ENCODE results near the gene ARIH1. TPM values are rescaled to one million over a fixed set of nuclear protein-coding genes. Genes with fewer than 3 reads are reported as not detected.

ARIH1 gene
- total RNA-seq, 1 experiment from 2014 or later: 209 TPM

DNA sequence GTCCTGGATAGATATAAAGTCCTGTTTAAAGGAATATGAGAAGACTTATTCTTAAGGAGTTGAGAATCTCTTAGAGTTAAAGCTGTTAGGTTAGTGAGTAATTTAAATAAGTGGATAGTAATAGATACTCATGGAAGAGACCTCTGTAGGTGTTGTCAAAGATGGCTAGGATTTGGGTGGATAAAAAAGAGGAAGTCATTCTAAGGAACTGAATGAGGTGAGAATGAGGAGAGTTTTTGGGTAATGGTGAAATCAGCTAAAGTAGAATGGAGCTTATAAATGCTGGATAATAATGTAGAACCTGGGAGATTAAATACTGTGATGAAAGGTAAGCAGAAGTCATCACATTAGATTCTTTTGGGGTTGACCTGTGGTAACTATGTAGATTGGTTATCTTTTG lies 8.1 kb downstream of the ARIH1 start:
- Histone ChIP-seq H3K9me3 (ENCODE audit: control insufficient read depth in 1 of 2, insufficient read depth in 1 of 2, low read depth in 1 of 2, low read length in 2 of 2) (no peaks in the 10 kb centered on the region), H3K9me2 (ENCODE audit: insufficient read depth) (no peaks in the 10 kb centered on the region), H3K9ac (ENCODE audit: low read length) (no peak overlapping the region), H3K4me3 (replicated peaks in 1 of 2; ENCODE audit: low read depth in 1 of 2, low read length in 2 of 2) (no peak overlapping the region), H3K27me3 (ENCODE audit: insufficient read depth, low read length) (no peaks in the 10 kb centered on the region), H3K36me3 (ENCODE audit: control insufficient read depth in 1 of 2, insufficient read depth in 2 of 2, low read length in 2 of 2) (peaks cover 15 to 19% of the 10 kb centered on the region in 2 experiments; a peak in 3 of 4 replicates), H2AFZ (ENCODE audit: low read depth, low read length, poor library complexity, severe bottlenecking) (no peak overlapping the region), H3K4me2 (ENCODE audit: low read length) (no peak overlapping the region), H3K27ac (ENCODE audit: low read depth, low read length) (no peak overlapping the region), H3K79me2 (ENCODE audit: insufficient read depth, low read length) (peaks cover 100% of the 10 kb centered on the region), H4K20me1 (ENCODE audit: insufficient read depth) (peaks cover 3% of the 10 kb centered on the region), H3K4me1 (ENCODE audit: control insufficient read depth in 1 of 2, insufficient read depth in 2 of 2, low read length in 2 of 2) (no peaks in the 10 kb centered on the region)
- ChIA-PET CTCF (no interaction called here), POLR2A (interaction anchor here (1.9 kb wide), 1 partner anchor 9 kb away, joined by 4 read pairs; no protein-coding TSS in a partner anchor), RAD21 (ENCODE audit: low non-redundant PET in 1 of 2, low total read pairs in 2 of 2, uncharacterized antibody in 2 of 2, unreplicated experiment in 2 of 2) (no interaction called here)
- intact Hi-C loops (cut with micrococcal nuclease): no loop called here
- DNase-seq (ENCODE audit: low read depth, low spot score): no peak
- TF ChIP-seq, protein P1, sequence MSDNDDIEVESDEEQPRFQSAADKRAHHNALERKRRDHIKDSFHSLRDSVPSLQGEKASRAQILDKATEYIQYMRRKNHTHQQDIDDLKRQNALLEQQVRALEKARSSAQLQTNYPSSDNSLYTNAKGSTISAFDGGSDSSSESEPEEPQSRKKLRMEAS (IDR thresholded peaks at IDR 0.05): no peak
- TF ChIP-seq, protein P2, sequence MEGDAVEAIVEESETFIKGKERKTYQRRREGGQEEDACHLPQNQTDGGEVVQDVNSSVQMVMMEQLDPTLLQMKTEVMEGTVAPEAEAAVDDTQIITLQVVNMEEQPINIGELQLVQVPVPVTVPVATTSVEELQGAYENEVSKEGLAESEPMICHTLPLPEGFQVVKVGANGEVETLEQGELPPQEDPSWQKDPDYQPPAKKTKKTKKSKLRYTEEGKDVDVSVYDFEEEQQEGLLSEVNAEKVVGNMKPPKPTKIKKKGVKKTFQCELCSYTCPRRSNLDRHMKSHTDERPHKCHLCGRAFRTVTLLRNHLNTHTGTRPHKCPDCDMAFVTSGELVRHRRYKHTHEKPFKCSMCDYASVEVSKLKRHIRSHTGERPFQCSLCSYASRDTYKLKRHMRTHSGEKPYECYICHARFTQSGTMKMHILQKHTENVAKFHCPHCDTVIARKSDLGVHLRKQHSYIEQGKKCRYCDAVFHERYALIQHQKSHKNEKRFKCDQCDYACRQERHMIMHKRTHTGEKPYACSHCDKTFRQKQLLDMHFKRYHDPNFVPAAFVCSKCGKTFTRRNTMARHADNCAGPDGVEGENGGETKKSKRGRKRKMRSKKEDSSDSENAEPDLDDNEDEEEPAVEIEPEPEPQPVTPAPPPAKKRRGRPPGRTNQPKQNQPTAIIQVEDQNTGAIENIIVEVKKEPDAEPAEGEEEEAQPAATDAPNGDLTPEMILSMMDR (IDR thresholded peaks at IDR 0.05 in 2 of 3, conservative IDR thresholded peaks at IDR 0.05 in 1 of 3; ENCODE audit: borderline replicate concordance in 1 of 3, insufficient read depth in 1 of 3, low read depth in 2 of 3, low read length in 2 of 3): no peak
- TF ChIP-seq EZH2 (IDR thresholded peaks at IDR 0.05): no peak
- TF ChIP-seq, protein P3, sequence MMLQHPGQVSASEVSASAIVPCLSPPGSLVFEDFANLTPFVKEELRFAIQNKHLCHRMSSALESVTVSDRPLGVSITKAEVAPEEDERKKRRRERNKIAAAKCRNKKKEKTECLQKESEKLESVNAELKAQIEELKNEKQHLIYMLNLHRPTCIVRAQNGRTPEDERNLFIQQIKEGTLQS (IDR thresholded peaks at IDR 0.05): no peak
- TF ChIP-seq EZH2phosphoT487 (IDR thresholded peaks at IDR 0.05; ENCODE audit: borderline replicate concordance): no peak
- no peak for TF ChIP-seq POLR2AphosphoS5 (IDR thresholded peaks at IDR 0.05; ENCODE audit: low read depth, low read length)
- TF ChIP-seq POLR2A (IDR thresholded peaks at IDR 0.05; ENCODE audit: borderline replicate concordance, extremely low read depth, insufficient read depth, insufficient read length): no peak
- TF ChIP-seq YY1 (IDR thresholded peaks at IDR 0.05; ENCODE audit: extremely low read depth, insufficient replicate concordance, low read depth, low read length): no peak
- TF ChIP-seq ZFX (IDR thresholded peaks at IDR 0.05): no peak
- TF ChIP-seq CEBPB (IDR thresholded peaks at IDR 0.05; ENCODE audit: low read depth): no peak
- no peak for TF ChIP-seq ZNF274 (IDR thresholded peaks at IDR 0.05; ENCODE audit: low read depth, low read length)
- no peak for TF ChIP-seq SIN3A (IDR thresholded peaks at IDR 0.05; ENCODE audit: low read depth)
- TF ChIP-seq FOSL1 (IDR thresholded peaks at IDR 0.05; ENCODE audit: low read depth): no peak
- no peak for TF ChIP-seq SRF (IDR thresholded peaks at IDR 0.05; ENCODE audit: low read depth)
- TF ChIP-seq JUND (IDR thresholded peaks at IDR 0.05): no peak
- no peak for ATAC-seq
- TSS peak; percentile 9 for BruUV-seq (replicated peaks)

All from HCT116 (cell line).